ENCODE measurements around the gene TENM4. TPM values are rescaled to one million over a fixed set of nuclear protein-coding genes. Genes with fewer than 3 reads are reported as not detected.

The TENM4 gene
- polyA plus RNA-seq, 1 donor from 2014 or later: 16.8 TPM

- TF ChIP-seq TAF1 (IDR thresholded peaks at IDR 0.05; ENCODE audit: low read depth): no peak
- TF ChIP-seq RAD21 (conservative IDR thresholded peaks at IDR 0.05): no peak
- no peak for TF ChIP-seq POLR2AphosphoS5 (IDR thresholded peaks at IDR 0.05)
- TF ChIP-seq MXI1 (conservative IDR thresholded peaks at IDR 0.05; ENCODE audit: poor library complexity, severe bottlenecking): no peak
- no peak for TF ChIP-seq SMC3 (conservative IDR thresholded peaks at IDR 0.05; ENCODE audit: poor library complexity)
- TF ChIP-seq CTCF (IDR thresholded peaks at IDR 0.05; ENCODE audit: poor library complexity, severe bottlenecking): no peak
- TF ChIP-seq EZH2 (IDR thresholded peaks at IDR 0.05; ENCODE audit: borderline replicate concordance, insufficient read depth, low read length, poor library complexity, severe bottlenecking): no peak
- TF ChIP-seq REST (IDR thresholded peaks at IDR 0.05; ENCODE audit: borderline replicate concordance): no peak
- no peak for TF ChIP-seq EP300 (conservative IDR thresholded peaks at IDR 0.05; ENCODE audit: poor library complexity, severe bottlenecking)
- H3K4me2 ChIP-seq (ENCODE audit: low read length): no peak overlapping the region
- no peak overlapping the region for H2AFZ ChIP-seq (ENCODE audit: low read depth, low read length)
- peaks cover 27% of the 10 kb centered on the region for H3K79me2 ChIP-seq (replicated peaks; ENCODE audit: insufficient read depth, low read length)
- H3K4me3 ChIP-seq (ENCODE audit: low read length): no peak overlapping the region
- H3K9me3 ChIP-seq (ENCODE audit: low read length): no peaks in the 10 kb centered on the region
- peaks cover 2% of the 10 kb centered on the region for H3F3A ChIP-seq (ENCODE audit: insufficient read depth, low read length, poor library complexity, severe bottlenecking)
- H4K20me1 ChIP-seq (ENCODE audit: insufficient read depth): no peaks in the 10 kb centered on the region
- no peak overlapping the region for H3K27ac ChIP-seq (ENCODE audit: low read length)
- no peaks in the 10 kb centered on the region for H3K36me3 ChIP-seq (ENCODE audit: insufficient read depth, low read length)
- H3K9ac ChIP-seq (ENCODE audit: low read length): no peak overlapping the region
- no peaks in the 10 kb centered on the region for H3K9me2 ChIP-seq (ENCODE audit: insufficient read depth, low read length)
- no peaks in the 10 kb centered on the region for H3K27me3 ChIP-seq (ENCODE audit: insufficient read depth, low read depth, low read length)
Measured at GRCh38 chr11:79404806-79405205, 36.0 kb downstream of the TENM4 start.

GRCh38 chr11:79404325-79404724 lies 36.5 kb downstream of the TENM4 start:
- H3K36me3 ChIP-seq (ENCODE audit: insufficient read depth, low read length): no peaks in the 10 kb centered on the region
- no peak overlapping the region for H3K4me3 ChIP-seq (ENCODE audit: low read length)
- TF ChIP-seq TAF1 (IDR thresholded peaks at IDR 0.05; ENCODE audit: low read depth): no peak
- TF ChIP-seq EZH2 (IDR thresholded peaks at IDR 0.05; ENCODE audit: borderline replicate concordance, insufficient read depth, low read length, poor library complexity, severe bottlenecking): no peak
- TF ChIP-seq CTCF (IDR thresholded peaks at IDR 0.05; ENCODE audit: poor library complexity, severe bottlenecking): no peak
- no peak for TF ChIP-seq REST (IDR thresholded peaks at IDR 0.05; ENCODE audit: borderline replicate concordance)
- no peak for TF ChIP-seq RAD21 (conservative IDR thresholded peaks at IDR 0.05)
- TF ChIP-seq POLR2AphosphoS5 (IDR thresholded peaks at IDR 0.05): no peak
- no peak for TF ChIP-seq EP300 (conservative IDR thresholded peaks at IDR 0.05; ENCODE audit: poor library complexity, severe bottlenecking)
- no peak for TF ChIP-seq MXI1 (conservative IDR thresholded peaks at IDR 0.05; ENCODE audit: poor library complexity, severe bottlenecking)
- no peak for TF ChIP-seq SMC3 (conservative IDR thresholded peaks at IDR 0.05; ENCODE audit: poor library complexity)
- H3K9me2 ChIP-seq (ENCODE audit: insufficient read depth, low read length): no peaks in the 10 kb centered on the region
- no peaks in the 10 kb centered on the region for H3K9me3 ChIP-seq (ENCODE audit: low read length)
- H3F3A ChIP-seq (ENCODE audit: insufficient read depth, low read length, poor library complexity, severe bottlenecking): peaks cover 2% of the 10 kb centered on the region
- H4K20me1 ChIP-seq (ENCODE audit: insufficient read depth): no peaks in the 10 kb centered on the region
- H3K79me2 ChIP-seq (replicated peaks; ENCODE audit: insufficient read depth, low read length): peaks cover 32% of the 10 kb centered on the region
- no peak overlapping the region for H3K4me2 ChIP-seq (ENCODE audit: low read length)
- H3K27ac ChIP-seq (ENCODE audit: low read length): no peak overlapping the region
- no peak overlapping the region for H2AFZ ChIP-seq (ENCODE audit: low read depth, low read length)
- no peak overlapping the region for H3K9ac ChIP-seq (ENCODE audit: low read length)
- no peaks in the 10 kb centered on the region for H3K27me3 ChIP-seq (ENCODE audit: insufficient read depth, low read depth, low read length)
